Activated T-helper 17 cell treated with anti-CD3 and anti-CD28 coated beads, Interleukin-2, amount 50 U/mL, for 72 hours (primary cell): ENCODE results near the gene DAZ3. TPM values are rescaled to one million over a fixed set of nuclear protein-coding genes. Genes with fewer than 3 reads are reported as not detected.
"Not testable (repeated sequence)": the region's sequence is repeated elsewhere in the genome, so short reads cannot be mapped to it uniquely, and the experiment has no call there.

Source experiments
- ATAC-seq: fragments of 150-1000 bp; cut with Tn5 transposase; replicated peaks from 2 replicates; pipeline ENCODE4 v1.10.0; 2021; ENCODE audit warnings: mild to moderate bottlenecking, moderate library complexity
- H3K27ac Mint-ChIP-seq: one replicate; pipeline ENCODE4 v1.8.0; 2022; ENCODE audit warnings: mixed read lengths
- H3K27me3 Mint-ChIP-seq: one replicate; pipeline ENCODE4 v1.8.0; 2022; ENCODE audit warnings: mixed read lengths
- H3K36me3 Mint-ChIP-seq: one replicate; pipeline ENCODE4 v1.8.0; 2022; ENCODE audit warnings: low read depth, mild to moderate bottlenecking, mixed read lengths
- H3K4me1 Mint-ChIP-seq: one replicate; pipeline ENCODE4 v1.8.0; 2022; ENCODE audit warnings: mixed read lengths
- H3K4me3 Mint-ChIP-seq: one replicate; pipeline ENCODE4 v1.8.0; 2022; ENCODE audit warnings: mild to moderate bottlenecking, mixed read lengths
- H3K9me3 Mint-ChIP-seq: one replicate; pipeline ENCODE4 v1.8.0; 2022; ENCODE audit warnings: mixed read lengths
- total RNA-seq, 2 donors: library from RNA; stranded (reverse); gene quantifications; one replicate each; pipeline ENCODE4 v1.2.3, GENCODE V29; 2022

DAZ3 gene
- not detected for total RNA-seq

DNA sequence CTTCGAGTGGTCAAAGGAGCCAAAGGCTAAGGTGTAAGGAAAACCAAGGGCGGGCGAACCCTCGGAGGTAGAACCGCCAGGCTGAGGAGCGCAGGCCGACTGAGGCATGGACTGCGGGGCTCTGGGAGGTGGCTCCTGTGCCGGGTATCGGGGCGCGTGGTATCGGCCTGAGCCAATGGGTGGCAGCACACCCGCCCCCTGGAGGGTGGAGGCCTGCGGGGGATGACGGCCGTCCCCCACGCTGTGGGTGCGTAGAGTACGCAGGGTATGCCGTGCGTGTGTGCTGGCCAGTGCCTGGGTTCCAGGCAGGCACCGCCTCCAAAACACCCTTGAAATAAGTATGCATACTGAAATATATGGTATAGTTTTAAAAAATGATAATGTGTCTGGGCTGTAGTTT lies at the start of gene DAZ3:
DAZ3 (minus strand) TSS at position 101 of the 400 bp plus-strand sequence. CDS start 208 bp downstream, outside the sequence.
- not testable (repeated sequence) for H3K9me3 Mint-ChIP-seq, H3K27ac Mint-ChIP-seq, ATAC-seq, H3K36me3 Mint-ChIP-seq, H3K4me3 Mint-ChIP-seq, H3K4me1 Mint-ChIP-seq, H3K27me3 Mint-ChIP-seq

DNA sequence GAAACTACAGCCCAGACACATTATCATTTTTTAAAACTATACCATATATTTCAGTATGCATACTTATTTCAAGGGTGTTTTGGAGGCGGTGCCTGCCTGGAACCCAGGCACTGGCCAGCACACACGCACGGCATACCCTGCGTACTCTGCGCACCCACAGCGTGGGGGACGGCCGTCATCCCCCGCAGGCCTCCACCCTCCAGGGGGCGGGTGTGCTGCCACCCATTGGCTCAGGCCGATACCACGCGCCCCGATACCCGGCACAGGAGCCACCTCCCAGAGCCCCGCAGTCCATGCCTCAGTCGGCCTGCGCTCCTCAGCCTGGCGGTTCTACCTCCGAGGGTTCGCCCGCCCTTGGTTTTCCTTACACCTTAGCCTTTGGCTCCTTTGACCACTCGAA lies 20.4 kb upstream of the DAZ3 start, which contains the start of gene DAZ4:
DAZ4 (plus strand) TSS at position 301 of the 400 bp plus-strand sequence. CDS start 208 bp downstream, outside the sequence.
- H3K4me3 Mint-ChIP-seq, H3K4me1 Mint-ChIP-seq, H3K36me3 Mint-ChIP-seq, ATAC-seq, H3K27ac Mint-ChIP-seq, H3K27me3 Mint-ChIP-seq, H3K9me3 Mint-ChIP-seq: not testable (repeated sequence)

DNA sequence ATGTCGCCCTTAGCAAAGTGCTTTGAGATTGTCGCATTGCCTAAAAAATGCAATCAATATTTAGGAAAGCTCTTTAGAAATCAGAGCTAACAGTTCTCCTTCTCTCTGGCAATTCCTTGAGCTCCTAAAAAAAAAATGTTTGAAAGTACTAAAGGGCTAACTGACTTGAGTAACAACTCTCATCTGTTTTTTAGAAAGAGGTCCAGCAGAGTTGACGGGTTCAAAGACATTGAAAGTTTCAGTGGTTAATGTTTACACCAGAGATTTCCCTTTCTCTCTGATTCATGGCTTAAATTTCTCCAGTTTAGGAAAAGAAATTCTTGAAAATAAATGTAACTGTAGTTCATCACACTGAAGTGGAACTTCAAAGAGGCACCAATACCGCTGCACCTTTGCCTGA lies 11.9 kb upstream of the DAZ3 start:
- not testable (repeated sequence) for H3K4me3 Mint-ChIP-seq, H3K27ac Mint-ChIP-seq, ATAC-seq, H3K4me1 Mint-ChIP-seq, H3K36me3 Mint-ChIP-seq, H3K27me3 Mint-ChIP-seq, H3K9me3 Mint-ChIP-seq

GRCh38 chrY:24824184-24824879 lies 11.1 kb upstream of the DAZ3 start:
- H3K36me3 Mint-ChIP-seq, ATAC-seq, H3K27me3 Mint-ChIP-seq, H3K4me3 Mint-ChIP-seq, H3K4me1 Mint-ChIP-seq, H3K9me3 Mint-ChIP-seq, H3K27ac Mint-ChIP-seq: not testable (repeated sequence)

DNA sequence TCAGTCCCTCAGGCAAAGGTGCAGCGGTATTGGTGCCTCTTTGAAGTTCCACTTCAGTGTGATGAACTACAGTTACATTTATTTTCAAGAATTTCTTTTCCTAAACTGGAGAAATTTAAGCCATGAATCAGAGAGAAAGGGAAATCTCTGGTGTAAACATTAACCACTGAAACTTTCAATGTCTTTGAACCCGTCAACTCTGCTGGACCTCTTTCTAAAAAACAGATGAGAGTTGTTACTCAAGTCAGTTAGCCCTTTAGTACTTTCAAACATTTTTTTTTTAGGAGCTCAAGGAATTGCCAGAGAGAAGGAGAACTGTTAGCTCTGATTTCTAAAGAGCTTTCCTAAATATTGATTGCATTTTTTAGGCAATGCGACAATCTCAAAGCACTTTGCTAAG lies 8.6 kb upstream of the DAZ3 start:
- H3K27ac Mint-ChIP-seq, H3K27me3 Mint-ChIP-seq, H3K9me3 Mint-ChIP-seq, H3K4me1 Mint-ChIP-seq, H3K4me3 Mint-ChIP-seq, H3K36me3 Mint-ChIP-seq, ATAC-seq: not testable (repeated sequence)

Other genes with a start within 250 kb of the DAZ3 start
- not detected for gene BPY2B, start 195.4 kb downstream of the DAZ3 start, total RNA-seq
- gene DAZ4, start 20.5 kb upstream of the DAZ3 start, total RNA-seq = not detected
- gene BPY2C, start 238.7 kb upstream of the DAZ3 start, total RNA-seq = not detected